SIG-M5 (cell line): ENCODE data around the gene ANKRD42.

Experiments used
- DNase-seq: peaks from one replicate; lab custom pipeline; 2025; lab: John Stamatoyannopoulos, UW

Gene ANKRD42

DNA sequence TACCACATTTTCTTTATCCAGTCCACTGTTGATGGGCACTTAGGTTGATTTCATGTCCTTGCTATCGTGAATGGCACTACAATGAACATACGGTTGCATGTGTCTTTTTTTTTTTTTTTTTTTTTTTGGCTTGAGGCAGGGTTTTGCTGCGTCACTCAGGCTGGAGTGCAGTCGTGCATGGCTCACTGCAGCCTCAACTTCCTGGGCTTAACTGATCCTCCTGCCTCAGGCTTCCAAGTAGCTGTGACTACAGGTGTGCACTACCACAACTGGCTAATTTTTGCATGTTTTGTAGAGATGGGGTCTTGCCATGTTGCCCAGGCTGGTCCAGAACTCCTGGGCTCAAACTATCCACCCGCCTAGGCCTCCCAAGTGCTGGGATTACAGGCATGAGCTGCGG, 94.1 kb downstream of the ANKRD42 start:
- DNase-seq = no peak

DNA sequence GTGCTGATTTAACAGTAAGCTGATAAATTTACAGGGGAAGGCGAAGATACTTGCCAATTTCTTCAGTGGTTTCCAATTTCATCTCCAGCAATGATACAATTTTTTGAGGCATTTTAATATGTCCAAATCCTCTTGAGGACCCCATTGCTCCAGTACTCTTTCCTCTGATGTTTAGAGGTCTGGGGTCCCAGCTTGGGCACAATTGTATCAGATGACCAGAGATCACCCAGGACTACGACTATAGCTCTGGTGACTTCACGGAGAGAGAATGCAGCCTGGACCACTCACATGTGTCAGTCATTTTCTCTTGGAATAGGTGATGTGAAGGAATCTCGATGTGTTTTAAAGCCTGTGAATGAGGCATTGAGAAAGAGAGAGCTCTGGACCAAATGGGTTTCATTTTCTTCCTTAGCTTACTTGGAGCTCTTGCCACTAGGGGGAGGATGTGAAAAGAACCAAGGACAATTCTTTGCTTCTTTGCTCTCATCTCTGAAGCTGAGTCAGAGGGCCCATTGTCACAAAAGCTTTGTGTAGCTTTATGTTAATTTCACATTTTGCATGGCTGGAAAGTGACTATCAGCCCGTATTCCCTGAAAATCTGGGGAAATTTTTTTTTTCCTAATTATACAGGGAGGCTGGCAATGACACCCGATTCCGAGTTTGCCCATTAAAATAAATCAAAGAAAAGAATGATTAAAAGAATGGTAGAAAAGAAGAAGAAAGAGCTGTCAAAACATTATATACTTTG, 99.4 kb downstream of the ANKRD42 start:
- no peak for DNase-seq

DNA sequence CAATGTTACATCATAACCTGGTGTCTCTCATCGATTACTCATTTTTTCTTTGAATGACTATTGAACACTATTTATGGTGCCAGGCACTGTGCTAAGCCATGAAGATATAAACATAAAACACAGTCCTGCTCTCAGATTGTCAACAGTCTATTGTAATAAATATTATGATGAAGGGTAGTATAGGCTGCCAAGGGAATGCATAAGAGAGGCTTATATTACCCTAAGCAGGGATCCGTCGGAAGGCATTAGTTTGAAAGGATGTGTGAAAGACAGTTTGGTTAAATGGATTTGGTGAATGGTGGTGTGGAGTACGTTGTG, 99.9 kb downstream of the ANKRD42 start:
- no peak for DNase-seq

DNA sequence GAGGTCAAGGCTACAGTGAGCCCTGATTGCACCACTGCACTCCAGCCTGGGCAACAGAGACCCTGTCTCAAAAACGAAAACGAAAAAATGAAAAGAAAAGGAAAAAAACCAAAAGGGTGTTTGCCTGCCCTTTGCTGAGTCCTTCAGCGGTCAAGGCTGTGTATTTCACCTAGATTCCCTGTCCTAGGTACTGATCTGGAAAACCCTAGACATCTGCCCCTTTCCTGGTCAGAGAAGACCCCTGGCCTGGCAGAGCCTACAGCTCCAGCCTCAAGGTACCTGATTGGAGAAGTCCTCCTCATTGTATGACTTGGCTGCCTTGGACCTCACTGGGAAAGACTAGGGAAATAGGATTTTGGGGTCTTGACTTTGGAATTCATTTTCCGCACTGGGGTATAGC, 100.7 kb downstream of the ANKRD42 start:
- no peak for DNase-seq
